ACHN (cell line): ENCODE data around the gene CEP20.
"Not testable (repeated sequence)": the region's sequence is repeated elsewhere in the genome, so short reads cannot be mapped to it uniquely, and the experiment has no call there.

Source experiments
- DNase-seq: peaks from one replicate; pipeline ENCODE4 v3.0.0-alpha.2; 2015
- in situ Hi-C: cut with HindIII; loops from 2 replicates; pipeline ENCODE4 v1.10.0; 2017; ENCODE audit warnings: low sequenced_read_pairs, low pct_ligation_motif_present, low pct_unique_long_range_greater_than_20kb

The CEP20 gene

DNA sequence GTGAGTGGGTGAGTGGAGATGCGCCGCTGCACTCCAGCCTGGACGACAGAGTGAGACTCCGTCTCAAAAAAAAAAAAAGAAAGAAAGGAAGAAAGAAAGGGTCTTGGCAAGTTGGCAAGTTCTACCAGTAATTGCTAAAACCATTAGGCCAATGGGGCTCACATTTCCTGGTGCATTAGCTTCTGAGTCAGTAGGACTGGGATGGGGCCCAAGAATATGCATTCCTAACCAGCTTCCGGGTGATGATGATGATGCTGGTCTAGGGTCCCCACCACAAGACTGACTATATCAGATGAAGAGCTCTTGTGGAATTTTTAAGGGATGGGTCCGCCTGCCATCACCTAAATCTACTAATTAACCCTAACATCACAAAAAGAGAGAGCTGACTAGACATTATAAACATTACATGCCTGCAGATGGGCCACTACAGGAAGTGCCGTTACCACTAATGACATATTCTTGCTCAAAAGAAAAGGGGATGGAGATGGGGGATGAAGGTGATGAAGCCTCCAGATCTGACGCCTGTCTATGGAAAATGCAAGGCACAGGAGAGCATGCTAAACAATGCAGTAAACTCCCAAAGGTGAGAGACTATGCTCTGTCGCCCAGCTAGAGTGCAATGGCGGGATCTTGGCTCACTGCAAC lies 44.6 kb downstream of the CEP20 start:
- in situ Hi-C loops, result no loop called here
- no peak for DNase-seq

- DNase-seq, in situ Hi-C loops: not testable (repeated sequence)
Observed at GRCh38 chr16:15839204-15839603, 49.2 kb downstream of the CEP20 start.

- no peak for DNase-seq
- in situ Hi-C loops, result no loop called here
Observed at GRCh38 chr16:15837761-15838160, 50.6 kb downstream of the CEP20 start.

DNA sequence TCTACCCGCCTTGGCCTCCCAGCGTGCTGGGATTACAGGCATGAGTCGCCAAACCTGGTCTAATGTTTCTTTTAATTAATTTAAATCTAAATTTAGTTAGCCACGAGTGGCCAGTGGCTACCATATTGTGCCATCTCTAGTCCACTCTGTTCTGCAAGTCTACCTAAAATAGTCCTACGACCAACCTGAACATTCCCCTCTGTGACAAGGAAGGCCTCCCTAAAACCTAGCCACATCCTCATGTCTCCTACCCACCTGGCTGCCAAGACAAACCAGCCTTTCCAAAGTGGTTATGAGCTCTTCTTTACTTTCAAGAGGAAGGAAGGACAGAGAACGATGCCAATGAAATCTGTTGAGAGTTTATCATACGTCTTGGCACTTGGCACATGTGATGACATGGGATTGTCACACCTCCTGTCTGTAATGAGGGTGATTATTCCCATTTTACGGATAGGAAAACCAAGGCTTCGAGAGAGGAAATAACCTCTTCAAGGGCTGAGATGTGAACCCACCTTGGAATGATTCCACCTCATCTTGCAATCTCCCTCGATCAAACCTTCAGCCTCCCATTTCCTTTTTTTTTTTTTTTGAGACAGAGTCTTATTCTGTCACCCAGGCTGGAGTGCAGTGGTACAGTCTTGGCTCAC lies 51.3 kb downstream of the CEP20 start:
- in situ Hi-C loops, result no loop called here

DNA sequence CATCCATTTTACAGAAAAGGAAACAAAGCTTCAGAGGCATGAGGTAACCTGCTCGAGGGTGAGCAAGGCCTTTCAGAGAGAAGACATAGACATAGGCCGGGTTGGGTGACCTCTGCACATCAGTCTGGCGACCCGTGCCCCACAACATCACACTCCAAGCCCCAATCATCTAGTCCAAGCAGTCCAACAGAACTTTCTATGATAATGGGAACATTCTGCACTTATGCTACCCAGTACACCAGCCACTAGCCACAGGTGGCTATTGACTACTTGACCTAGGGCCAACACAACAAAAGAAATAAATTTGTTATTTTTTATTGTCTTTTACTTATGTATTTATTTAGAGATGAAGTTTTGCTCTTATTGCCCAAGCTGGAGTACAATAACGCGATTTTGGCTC lies 52.3 kb downstream of the CEP20 start:
- in situ Hi-C loops, result no loop called here
- no peak for DNase-seq

More for the DNA sequence above, 51.3 kb downstream of the CEP20 start:
- no peak for DNase-seq

DNA sequence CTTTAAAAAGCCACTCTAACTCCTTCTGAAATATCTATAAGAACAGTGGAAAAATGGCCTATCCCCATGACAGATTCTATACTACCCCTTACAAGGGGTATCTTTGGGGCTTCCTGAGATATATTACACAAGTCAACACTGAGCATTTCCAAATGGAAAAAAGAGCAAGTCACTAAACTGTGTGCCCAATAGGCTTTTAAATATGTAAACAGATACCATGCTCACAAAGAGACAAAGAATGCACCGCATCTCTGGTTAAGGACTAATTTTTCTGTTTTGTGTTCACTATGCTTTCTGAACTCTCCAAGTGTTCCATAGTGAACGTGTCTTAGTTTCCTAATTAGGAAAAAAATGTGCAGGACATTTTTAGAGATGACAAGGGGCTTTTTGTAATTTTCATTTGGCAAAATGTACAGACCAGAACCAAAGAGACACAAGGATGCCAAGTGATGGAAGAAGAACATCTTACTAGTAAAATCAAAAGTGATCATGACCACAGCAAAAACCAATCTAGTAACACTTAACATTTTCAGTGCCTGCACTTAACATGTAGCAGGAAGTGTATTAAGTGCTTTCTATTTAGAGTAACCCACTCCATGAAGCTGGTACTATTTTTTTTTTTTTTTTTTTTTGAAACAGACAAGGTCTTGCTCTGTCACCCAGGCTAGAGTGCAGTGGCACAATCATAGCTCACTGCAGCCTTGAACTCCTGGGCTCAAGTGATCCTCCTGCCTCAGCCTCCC lies 53.1 kb downstream of the CEP20 start:
- DNase-seq, result no peak
- in situ Hi-C loops, result no loop called here

- in situ Hi-C loops, result no loop called here
- DNase-seq, result no peak
Observed at GRCh38 chr16:15834502-15834901, 53.9 kb downstream of the CEP20 start.

GRCh38 chr16:15833541-15833940 lies 54.9 kb downstream of the CEP20 start:
- DNase-seq, result no peak
- in situ Hi-C loops, result no loop called here

- in situ Hi-C loops, result no loop called here
- DNase-seq, result no peak
Observed at GRCh38 chr16:15832241-15832640, 56.2 kb downstream of the CEP20 start.

GRCh38 chr16:15830832-15831451 lies 57.5 kb downstream of the CEP20 start:
- in situ Hi-C loops, result no loop called here
- no peak for DNase-seq

- in situ Hi-C loops, result no loop called here
- DNase-seq, result no peak
Observed at GRCh38 chr16:15829460-15829859, 58.9 kb downstream of the CEP20 start.

DNA sequence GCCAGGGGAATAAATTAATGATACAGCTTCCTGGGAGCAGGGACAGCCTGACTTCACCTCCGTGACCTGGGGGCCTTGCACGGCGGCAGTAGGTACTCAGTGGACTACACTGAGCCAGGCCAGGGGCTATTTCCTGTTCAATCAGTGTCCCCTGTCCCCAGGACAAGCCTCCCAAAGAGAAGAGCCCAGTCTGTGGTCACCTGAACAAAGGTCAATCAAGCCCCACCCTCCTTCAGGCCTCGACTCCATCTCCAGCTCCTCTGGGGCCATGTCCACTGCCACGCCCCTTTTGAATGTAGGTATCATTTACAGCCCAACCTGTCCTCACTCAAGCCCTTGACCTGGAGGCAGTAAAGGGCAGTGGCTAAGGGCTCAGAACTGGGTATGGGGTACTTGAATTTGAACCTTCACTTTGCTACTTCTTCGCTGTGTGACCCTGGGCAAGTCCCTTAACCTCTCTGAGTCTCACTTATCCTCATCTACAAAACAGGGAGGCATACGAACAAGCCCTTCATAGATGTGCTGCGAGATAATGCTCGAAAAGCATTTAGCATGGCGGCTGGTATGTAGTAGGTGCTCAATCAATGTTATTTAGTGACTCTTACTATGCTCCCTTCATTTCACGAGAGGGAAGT lies 60.6 kb downstream of the CEP20 start:
- DNase-seq, result no peak
- in situ Hi-C loops, result no loop called here

DNA sequence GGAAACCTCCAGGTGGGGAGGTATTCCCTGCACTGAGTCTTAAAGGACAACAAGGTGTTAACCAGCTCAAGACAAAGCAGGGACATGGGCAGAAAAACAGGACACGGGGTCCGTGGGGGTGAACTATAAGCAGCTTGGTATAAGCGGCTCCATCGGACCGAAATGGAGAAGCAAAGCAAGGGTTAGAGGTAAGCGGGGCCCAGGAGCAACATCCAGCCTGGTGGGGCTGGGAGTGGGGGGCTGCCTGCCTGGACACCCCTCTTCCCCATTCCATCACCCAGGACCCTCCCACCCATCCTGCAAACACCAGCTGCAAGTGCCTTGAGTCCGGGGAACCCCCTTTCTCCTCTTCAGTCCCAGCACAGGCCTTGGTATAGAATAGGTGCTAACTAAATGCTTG lies 61.1 kb downstream of the CEP20 start:
- in situ Hi-C loops, result no loop called here
- no peak for DNase-seq

DNA sequence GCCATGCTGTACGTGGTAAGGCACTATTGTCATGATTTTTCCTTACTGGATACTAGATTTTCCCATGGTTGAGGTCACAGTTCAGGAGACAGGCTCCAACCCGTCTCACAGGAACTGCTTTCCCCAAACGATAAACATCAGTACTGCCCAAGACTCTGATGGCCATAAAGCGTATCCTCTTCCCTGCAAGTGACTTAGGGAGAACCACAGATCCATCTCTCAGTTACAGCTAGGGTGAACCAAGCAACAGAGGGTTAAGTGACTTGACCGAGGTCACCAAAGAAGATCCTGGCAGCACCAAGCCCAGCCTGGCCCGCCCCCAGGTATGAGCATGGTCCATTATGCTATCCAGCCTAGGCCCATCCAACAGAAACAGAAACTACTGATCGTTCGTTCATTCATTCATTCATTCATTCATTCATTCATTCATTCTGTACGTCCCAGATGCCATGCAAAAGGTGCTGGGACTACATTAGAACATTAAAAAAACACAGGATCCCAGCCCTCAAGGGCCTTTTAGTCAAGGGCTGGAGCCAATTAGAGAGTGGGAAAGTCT lies 62.6 kb downstream of the CEP20 start:
- in situ Hi-C loops, result no loop called here
- DNase-seq, result no peak

DNA sequence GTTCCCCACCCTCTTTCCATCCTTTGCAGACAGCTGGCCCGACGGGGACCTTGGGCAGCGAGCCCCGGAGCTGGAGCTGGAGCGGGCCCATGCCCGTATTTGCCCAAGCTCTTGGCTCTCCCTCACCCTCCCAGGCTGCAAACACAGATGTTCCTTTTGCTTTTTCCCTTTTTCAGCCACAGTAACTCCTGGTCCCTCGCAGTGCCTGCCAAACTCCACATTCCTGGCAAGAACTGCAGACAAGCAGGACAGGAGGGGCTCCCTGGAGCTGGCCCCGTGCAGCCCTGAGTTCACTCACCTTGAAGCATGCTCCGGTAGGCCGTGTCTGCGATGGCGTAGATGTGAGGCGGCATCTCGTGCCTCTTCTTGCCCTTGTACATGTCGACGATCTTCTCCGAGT lies 65.4 kb downstream of the CEP20 start:
- in situ Hi-C loops, result no loop called here
- no peak for DNase-seq

- no peak for DNase-seq
- in situ Hi-C loops, result no loop called here
Observed at GRCh38 chr16:15820837-15821236, 67.6 kb downstream of the CEP20 start.

DNA sequence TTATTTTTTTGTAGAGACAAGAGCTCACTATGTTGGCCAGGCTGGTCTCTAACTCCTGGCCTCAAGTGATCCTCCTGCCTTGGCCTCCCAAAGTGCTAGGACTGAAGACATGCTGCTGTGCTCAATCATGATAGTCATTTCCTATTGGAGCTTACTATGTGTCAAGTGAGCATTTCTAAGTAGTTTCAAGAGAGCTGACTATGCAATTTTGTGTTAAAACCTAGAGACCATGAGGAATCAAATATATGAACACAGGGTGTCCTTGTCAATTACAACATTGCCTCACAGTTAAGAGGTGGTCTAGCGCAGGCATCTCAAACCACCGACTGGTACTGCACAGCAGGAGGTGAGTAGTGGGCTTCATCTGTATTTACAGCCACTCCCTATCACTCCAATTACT lies 69.4 kb downstream of the CEP20 start:
- no peak for DNase-seq
- in situ Hi-C loops, result no loop called here

GRCh38 chr16:15817446-15817845 lies 71.0 kb downstream of the CEP20 start:
- in situ Hi-C loops, result no loop called here
- DNase-seq, result no peak

DNA sequence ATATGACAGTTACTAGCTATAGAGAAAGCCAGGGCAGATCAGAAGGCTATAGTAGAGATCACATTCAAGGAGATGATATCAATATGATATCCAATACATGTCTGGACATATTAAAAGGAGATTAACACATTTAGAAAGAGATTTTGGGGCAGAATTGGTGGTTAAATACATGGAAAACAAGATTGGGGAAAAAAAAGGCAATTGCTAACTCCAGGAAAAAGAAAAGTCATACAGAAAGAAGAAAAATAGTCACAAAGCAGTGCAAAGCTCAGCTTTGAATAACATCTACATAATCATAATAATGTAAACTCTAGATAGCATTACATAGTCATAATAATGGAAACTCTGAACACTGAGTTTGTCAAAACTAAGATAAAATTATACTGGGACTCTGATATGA lies 72.2 kb downstream of the CEP20 start:
- in situ Hi-C loops, result no loop called here
- DNase-seq, result no peak
